Fibroblast of villous mesenchyme (primary cell): ENCODE data around the gene LIMK2. TPM values are rescaled to one million over a fixed set of nuclear protein-coding genes. Genes with fewer than 3 reads are reported as not detected.
A peak's percentile ranks its signal among the peaks of the same experiment; 100 is the strongest.
"Not testable (repeated sequence)": the region's sequence is repeated elsewhere in the genome, so short reads cannot be mapped to it uniquely, and the experiment has no call there.

Experiments used
- DNase-seq: peaks from one replicate; pipeline ENCODE4 v3.0.0-alpha.2; 2010; ENCODE audit warnings: low read depth
- H3K4me3 ChIP-seq: 2 replicates; pipeline ENCODE4 v1.5.1; 2011; ENCODE audit warnings: low read depth, mild to moderate bottlenecking, low read length
- total RNA-seq: library from RNA; depleted of rRNA; stranded (reverse); fragments of >200 nt; gene quantifications from 2 replicates; pipeline ENCODE4 v1.2.3, GENCODE V29; 2012
- TF ChIP-seq, protein P1 (sequence below): IDR thresholded peaks from 2 replicates; pipeline ENCODE4 v1.5.1; 2012; ENCODE audit warnings: low read depth, mild to moderate bottlenecking, low read length; ENCODE audit not compliant: insufficient read depth

LIMK2 gene
- total RNA-seq, 1 donor, result 50.1 TPM

DNA sequence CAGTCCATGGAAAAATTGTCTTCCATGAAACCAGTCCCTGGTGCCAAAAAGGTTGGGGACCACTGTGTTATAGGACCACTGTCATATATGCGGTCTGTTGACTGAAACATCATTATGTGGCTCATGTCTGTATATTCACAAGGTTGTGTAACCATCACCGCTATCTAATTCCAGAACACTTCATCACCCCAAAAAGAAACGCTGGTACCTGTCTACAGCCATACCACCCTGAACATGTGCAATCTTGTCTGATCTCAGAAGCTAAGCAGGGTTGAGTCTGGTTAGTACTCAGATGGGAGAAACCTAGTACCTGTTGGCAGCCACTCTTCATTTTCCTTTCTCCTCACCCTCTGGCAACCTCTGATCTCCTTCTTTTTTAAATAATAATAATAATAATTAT, 93.1 kb downstream of the LIMK2 start:
- H3K4me3 ChIP-seq, result no peak overlapping the region
- DNase-seq, result no peak
- TF ChIP-seq, protein P1, sequence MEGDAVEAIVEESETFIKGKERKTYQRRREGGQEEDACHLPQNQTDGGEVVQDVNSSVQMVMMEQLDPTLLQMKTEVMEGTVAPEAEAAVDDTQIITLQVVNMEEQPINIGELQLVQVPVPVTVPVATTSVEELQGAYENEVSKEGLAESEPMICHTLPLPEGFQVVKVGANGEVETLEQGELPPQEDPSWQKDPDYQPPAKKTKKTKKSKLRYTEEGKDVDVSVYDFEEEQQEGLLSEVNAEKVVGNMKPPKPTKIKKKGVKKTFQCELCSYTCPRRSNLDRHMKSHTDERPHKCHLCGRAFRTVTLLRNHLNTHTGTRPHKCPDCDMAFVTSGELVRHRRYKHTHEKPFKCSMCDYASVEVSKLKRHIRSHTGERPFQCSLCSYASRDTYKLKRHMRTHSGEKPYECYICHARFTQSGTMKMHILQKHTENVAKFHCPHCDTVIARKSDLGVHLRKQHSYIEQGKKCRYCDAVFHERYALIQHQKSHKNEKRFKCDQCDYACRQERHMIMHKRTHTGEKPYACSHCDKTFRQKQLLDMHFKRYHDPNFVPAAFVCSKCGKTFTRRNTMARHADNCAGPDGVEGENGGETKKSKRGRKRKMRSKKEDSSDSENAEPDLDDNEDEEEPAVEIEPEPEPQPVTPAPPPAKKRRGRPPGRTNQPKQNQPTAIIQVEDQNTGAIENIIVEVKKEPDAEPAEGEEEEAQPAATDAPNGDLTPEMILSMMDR, result no peak

DNA sequence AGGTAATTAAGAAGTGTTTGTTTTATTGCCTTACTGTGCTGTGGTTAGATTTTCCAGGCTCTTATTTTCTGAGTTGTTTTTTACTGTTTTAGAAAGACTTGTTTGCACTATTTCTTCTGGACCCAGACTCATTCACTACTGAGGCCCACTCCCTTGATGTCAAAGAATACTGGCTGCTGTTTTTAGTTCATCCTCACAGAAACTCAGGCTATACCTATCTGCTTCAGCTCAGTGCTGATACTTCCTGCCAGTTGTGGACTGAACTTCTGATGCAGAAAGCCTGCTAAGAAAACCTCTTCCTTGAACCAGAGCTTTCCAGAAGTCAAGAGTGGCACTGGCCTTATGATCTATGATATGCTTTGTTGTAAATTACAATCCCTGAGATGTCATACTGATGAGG, 96.1 kb downstream of the LIMK2 start:
- DNase-seq, result no peak
- TF ChIP-seq, protein P1, result no peak
- H3K4me3 ChIP-seq, result no peak overlapping the region

DNA sequence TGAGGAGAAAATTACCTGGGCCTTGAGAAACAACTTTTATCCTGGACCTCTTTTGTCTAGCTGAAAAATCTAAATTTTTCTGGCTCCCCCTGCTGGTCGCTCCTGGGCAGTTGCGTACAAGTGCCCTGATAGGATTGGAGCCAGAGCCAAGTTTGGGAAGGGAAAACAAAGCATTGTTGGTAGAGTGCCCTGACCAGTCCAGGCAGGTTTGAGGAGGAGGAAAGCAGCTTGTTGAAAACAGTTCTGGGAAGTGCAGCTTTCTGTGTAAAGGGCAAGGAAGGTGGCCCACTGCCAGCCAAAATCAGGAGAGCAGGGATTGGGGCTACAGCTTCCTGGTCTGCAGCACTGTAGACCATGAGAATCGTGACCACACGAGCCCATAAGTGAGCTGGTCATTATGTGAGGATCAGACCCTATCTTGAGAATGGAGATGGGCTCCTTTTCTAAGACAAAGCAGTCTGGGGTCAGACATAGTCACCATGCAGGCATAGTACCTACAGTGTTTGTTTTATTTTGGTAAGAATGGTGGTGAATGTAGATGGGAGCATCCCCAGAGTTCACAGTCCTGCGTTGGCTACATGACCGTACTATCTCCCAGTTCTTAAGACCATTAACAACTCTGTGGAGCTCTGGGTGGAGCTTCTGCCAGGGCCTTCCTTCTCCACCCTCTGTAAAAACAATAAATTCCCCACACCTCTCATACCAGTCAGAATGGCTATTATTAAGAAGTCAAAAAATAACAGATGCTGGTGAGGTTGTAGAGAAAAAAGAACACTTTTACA, 101.5 kb downstream of the LIMK2 start:
- peak; percentile 54 for DNase-seq
- no peak overlapping the region for H3K4me3 ChIP-seq
- TF ChIP-seq, protein P1, result peak; percentile 87

DNA sequence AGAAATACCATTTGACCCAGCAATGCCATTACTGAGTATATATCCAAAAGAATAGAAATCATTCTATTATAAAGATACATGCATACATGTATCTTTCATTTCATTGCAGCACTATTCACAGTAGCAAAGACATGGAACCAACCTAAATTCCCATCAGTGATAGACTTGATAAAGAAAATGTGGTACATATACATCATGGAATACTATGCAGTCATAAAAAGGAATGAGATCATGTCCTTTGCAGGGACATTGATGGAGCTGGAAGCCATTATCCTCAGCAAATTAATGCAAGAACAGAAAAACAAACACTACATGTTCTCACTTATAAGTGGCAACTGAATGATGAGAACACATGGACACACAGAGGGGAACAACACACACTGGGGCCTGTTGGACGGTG, 102.1 kb downstream of the LIMK2 start:
- not testable (repeated sequence) for DNase-seq, H3K4me3 ChIP-seq

DNA sequence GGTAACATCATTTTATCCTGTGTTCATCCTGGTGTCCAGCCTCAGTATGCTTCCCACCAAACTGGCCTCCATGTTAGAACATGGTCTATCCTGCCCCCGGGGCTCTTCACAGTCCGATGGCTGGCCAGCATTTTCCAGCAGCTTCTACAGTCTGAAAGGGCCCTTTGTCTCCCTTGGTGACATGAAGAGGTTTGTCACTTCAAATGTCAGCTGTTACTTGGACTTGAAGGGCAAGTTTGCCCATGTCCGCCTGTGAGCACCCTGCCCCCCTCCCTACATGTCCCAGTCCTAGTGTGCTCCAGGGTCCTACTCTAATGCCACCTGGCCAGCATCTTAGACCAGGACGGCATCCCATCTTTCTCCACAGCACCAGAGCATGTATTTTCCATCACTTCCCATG, 109.3 kb downstream of the LIMK2 start:
- no peak for DNase-seq
- H3K4me3 ChIP-seq, result no peak overlapping the region
- TF ChIP-seq, protein P1, result no peak

DNA sequence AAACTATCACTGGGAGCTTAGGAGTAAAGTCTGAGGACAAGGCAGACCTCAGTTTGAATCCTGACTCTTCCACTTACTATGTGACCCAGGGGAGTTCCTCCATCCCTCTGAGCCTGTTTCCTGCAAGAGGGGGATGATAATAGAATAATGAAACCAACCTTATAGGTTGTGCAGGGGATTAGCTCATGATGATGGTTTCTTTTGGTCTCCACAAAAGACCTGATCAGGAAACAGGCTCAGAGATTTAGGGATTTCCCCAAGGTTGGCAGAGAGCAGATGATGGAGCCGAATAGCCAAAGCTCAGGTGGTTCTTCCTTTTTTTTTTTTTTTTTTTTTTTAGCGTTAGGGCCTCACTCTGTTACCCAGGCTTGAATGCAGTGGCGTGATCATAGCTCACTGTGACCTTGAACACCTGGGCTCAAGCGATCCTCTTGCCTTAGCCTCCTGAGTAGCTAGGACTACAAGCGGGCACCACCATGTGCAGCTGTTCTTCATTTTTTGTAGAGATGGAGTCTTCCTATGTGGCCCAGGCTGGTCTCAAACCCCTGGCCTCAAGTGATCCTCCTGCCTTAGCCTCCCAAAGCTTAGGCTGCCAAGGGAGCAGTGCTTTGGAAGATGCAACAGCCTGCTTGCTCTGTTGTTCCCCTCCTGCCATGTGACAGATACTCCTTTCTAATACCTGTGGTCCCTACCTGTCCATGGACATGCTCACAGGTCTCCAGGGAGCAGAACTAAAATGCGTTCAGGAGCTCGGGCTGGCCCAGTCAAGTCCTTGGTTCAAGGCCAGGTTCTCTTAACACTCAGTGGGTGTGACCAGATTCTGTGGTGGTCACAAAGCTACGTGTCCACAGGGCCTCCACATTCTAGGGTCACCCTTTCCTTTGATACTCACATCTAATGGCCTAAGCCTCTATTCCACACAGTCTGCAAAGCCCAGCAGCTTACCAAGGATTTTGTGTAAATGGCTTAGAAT, 111.8 kb downstream of the LIMK2 start:
- TF ChIP-seq, protein P1, result no peak
- no peak for DNase-seq

DNA sequence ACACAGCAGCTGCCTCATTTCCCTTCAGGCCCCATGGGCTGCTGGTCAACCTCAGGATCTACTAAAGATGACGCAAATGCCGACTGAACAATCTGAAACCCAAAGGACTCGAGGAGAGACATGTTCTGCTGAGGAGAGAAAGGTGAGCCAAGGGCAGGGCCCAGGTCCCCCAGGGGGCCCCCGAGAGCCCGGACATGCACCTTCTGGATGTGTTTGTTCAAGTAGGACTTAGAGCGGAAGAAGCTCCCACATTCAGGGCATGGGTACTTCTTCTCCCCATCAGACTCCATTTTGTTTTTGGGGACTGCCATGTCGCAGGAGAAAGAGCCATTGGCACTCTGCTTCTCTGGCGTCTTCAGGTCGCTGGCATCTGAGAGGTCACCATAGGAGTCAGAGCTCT, 114.8 kb downstream of the LIMK2 start:
- H3K4me3 ChIP-seq, result no peak overlapping the region
- TF ChIP-seq, protein P1, result no peak
- DNase-seq, result no peak

More for the DNA sequence above, 111.8 kb downstream of the LIMK2 start:
- H3K4me3 ChIP-seq, result no peak overlapping the region
